GM23338 (cell line): ENCODE measurements around the gene TRAPPC14. TPM values are rescaled to one million over a fixed set of nuclear protein-coding genes. Genes with fewer than 3 reads are reported as not detected.

Experiments
- ATAC-seq: fragments of 200-7000 bp; cut with Tn5 transposase; 3 replicates; pipeline ENCODE4 v1.9.1; 2020
- DNase-seq: peaks from one replicate; pipeline ENCODE4 v3.0.0-alpha.2; 2015; ENCODE audit warnings: low spot score
- H2AFZ ChIP-seq: fragments of 200-600 bp; sonication (generic); 2 replicates; pipeline ENCODE4 v1.8.0; 2016; ENCODE audit warnings: antibody characterized with exemption, mild to moderate bottlenecking, moderate library complexity
- H3F3A ChIP-seq: fragments of 200-600 bp; sonication (generic); replicated peaks from 2 replicates; pipeline ENCODE4 v1.8.0; 2017; ENCODE audit warnings: antibody characterized with exemption, mixed run types, low read depth
- H3K27ac ChIP-seq: fragments of 200-600 bp; sonication (generic); 2 replicates; pipeline ENCODE4 v1.6.1; 2016; ENCODE audit warnings: low read depth
- H3K27me3 ChIP-seq: fragments of 200-600 bp; sonication (generic); 2 replicates; pipeline ENCODE4 v1.8.0; 2016; ENCODE audit warnings: mild to moderate bottlenecking, mixed run types, moderate library complexity; ENCODE audit not compliant: insufficient read depth
- H3K36me3 ChIP-seq: fragments of 200-600 bp; sonication (generic); 2 replicates; pipeline ENCODE4 v1.8.0; 2016; ENCODE audit warnings: mild to moderate bottlenecking; ENCODE audit not compliant: insufficient read depth
- H3K4me1 ChIP-seq: fragments of 200-600 bp; sonication (generic); 2 replicates; pipeline ENCODE4 v1.8.0; 2016; ENCODE audit warnings: mild to moderate bottlenecking, moderate library complexity; ENCODE audit not compliant: insufficient read depth
- H3K4me2 ChIP-seq: fragments of 200-600 bp; sonication (generic); 2 replicates; pipeline ENCODE4 v1.7.1; 2017; ENCODE audit warnings: mixed run types
- H3K4me3 ChIP-seq: fragments of 200-600 bp; sonication (generic); 2 replicates; pipeline ENCODE4 v1.6.1; 2016; ENCODE audit warnings: mixed run types
- H3K79me2 ChIP-seq: fragments of 200-600 bp; sonication (generic); replicated peaks from 2 replicates; pipeline ENCODE4 v1.8.0; 2017; ENCODE audit warnings: mild to moderate bottlenecking; ENCODE audit not compliant: insufficient read depth
- H3K9me2 ChIP-seq: fragments of 200-600 bp; sonication (generic); 2 replicates; pipeline ENCODE4 v1.8.0; 2017; ENCODE audit not compliant: insufficient read depth
- H4K20me1 ChIP-seq: fragments of 200-600 bp; sonication (generic); replicated peaks from 2 replicates; pipeline ENCODE4 v1.8.0; 2017; ENCODE audit warnings: mild to moderate bottlenecking; ENCODE audit not compliant: insufficient read depth
- H3K27ac Mint-ChIP-seq: 2 replicates; pipeline ENCODE4 v1.8.0; 2020; ENCODE audit warnings: inconsistent platforms, mild to moderate bottlenecking, moderate library complexity, mixed read lengths
- H3K27me3 Mint-ChIP-seq: 3 replicates; pipeline ENCODE4 v1.8.0; 2022; ENCODE audit warnings: low read depth, mild to moderate bottlenecking, moderate library complexity, mixed read lengths, inconsistent platforms; ENCODE audit not compliant: insufficient read depth, poor library complexity
- H3K36me3 Mint-ChIP-seq: 3 replicates; pipeline ENCODE4 v1.8.0; 2021; ENCODE audit warnings: low read depth, mild to moderate bottlenecking, inconsistent platforms, moderate library complexity, mixed read lengths
- H3K4me1 Mint-ChIP-seq: 3 replicates; pipeline ENCODE4 v1.8.0; 2020; ENCODE audit warnings: mild to moderate bottlenecking, inconsistent platforms, mixed read lengths
- H3K4me3 Mint-ChIP-seq: 3 replicates; pipeline ENCODE4 v1.8.0; 2021; ENCODE audit warnings: moderate library complexity, mild to moderate bottlenecking, inconsistent platforms, mixed read lengths
- H3K9me3 Mint-ChIP-seq: 3 replicates; pipeline ENCODE4 v1.8.0; 2020; ENCODE audit warnings: moderate library complexity, mild to moderate bottlenecking, inconsistent platforms, mixed read lengths
- CREB1 ChIP-seq: fragments of 250-450 bp; sonication (Bioruptor Pico); IDR thresholded peaks from 2 replicates; pipeline ENCODE4 v1.5.0; 2020; ENCODE audit warnings: low read depth, mild to moderate bottlenecking, moderate library complexity
- CTCF ChIP-seq, 2 experiments: fragments of 200-600 bp in 1 of 2; sonication (generic) in 1 of 2; conservative IDR thresholded peaks; 2 replicates each; pipeline versions ENCODE4 v1.5.1 to v1.6.1; 2016 to 2017; ENCODE audit warnings: antibody characterized with exemption in 2 of 2, low read depth in 2 of 2, mild to moderate bottlenecking in 2 of 2, moderate library complexity in 1 of 2
- ETS1 ChIP-seq: IDR thresholded peaks from 2 replicates; pipeline ENCODE4 v1.6.1; 2016; ENCODE audit warnings: antibody characterized with exemption
- EZH2 ChIP-seq: fragments of 200-600 bp; sonication (generic); IDR thresholded peaks from one replicate; pipeline ENCODE4 v1.8.0; 2017; ENCODE audit warnings: antibody characterized with exemption, mild to moderate bottlenecking, low read depth; ENCODE audit not compliant: unreplicated experiment
- JUNB ChIP-seq: IDR thresholded peaks from one replicate; pipeline ENCODE4 v1.6.1; 2016; ENCODE audit warnings: antibody characterized with exemption; ENCODE audit not compliant: unreplicated experiment
- POLR2AphosphoS5 ChIP-seq: IDR thresholded peaks from 2 replicates; pipeline ENCODE4 v1.6.1; 2016; ENCODE audit warnings: antibody characterized with exemption, low read depth
- STAT1 ChIP-seq: IDR thresholded peaks from one replicate; pipeline ENCODE4 v1.6.1; 2016; ENCODE audit warnings: antibody characterized with exemption; ENCODE audit not compliant: unreplicated experiment
- ZNF114 ChIP-seq: fragments of 250-450 bp; sonication (Bioruptor Pico); IDR thresholded peaks from 2 replicates; pipeline ENCODE4 v1.5.0; 2020; ENCODE audit warnings: mild to moderate bottlenecking, moderate library complexity
- ZNF331 ChIP-seq: fragments of 250-450 bp; sonication (Bioruptor Pico); IDR thresholded peaks from 2 replicates; pipeline ENCODE4 v1.5.0; 2020; ENCODE audit warnings: low read depth, mild to moderate bottlenecking, moderate library complexity
- ZNF462 ChIP-seq: fragments of 250-450 bp; sonication (Bioruptor Pico); IDR thresholded peaks from 2 replicates; pipeline ENCODE4 v1.5.0; 2020; ENCODE audit warnings: mild to moderate bottlenecking, moderate library complexity
- polyA plus RNA-seq: library from polyadenylated mRNA; unstranded; fragments of >200 nt; fragmentation: Nextera tagmentation; extraction: Ambion mirVana; gene quantifications from 2 replicates; pipeline ENCODE4 v1.2.1, GENCODE V29; 2016
- total RNA-seq: library from RNA; depleted of rRNA; stranded (reverse); fragments of >200 nt; shearing (Covaris generic); gene quantifications from 2 replicates; pipeline ENCODE4 v1.2.3, GENCODE V29; 2014

TRAPPC14 gene
- total and polyA plus RNA-seq, 2 experiments from 2014 or later, result 9.3 to 15.7 TPM

- Histone ChIP-seq H3K79me2 (no peaks in the 10 kb centered on the region; the same call in 1 of the 2 replicates), H3F3A (peaks cover 30% of the 10 kb centered on the region), H3K4me1 (peaks cover 4% of the 10 kb centered on the region; the same call in 1 of the 2 replicates), H2AFZ (no peak overlapping the region), H3K4me2 (peak overlapping the region; percentile 88), H3K9me2 (no peaks in the 10 kb centered on the region), H3K36me3 (no peaks in the 10 kb centered on the region), H3K27ac (peak overlapping the region; percentile 74), H3K27me3 (no peaks in the 10 kb centered on the region), H3K4me3 (peak overlapping the region; percentile 97), H4K20me1 (peaks cover 8% of the 10 kb centered on the region)
- DNase-seq (peak; percentile 37), ATAC-seq (peak; percentile 8)
- Mint-ChIP-seq H3K9me3 (no peaks in the 10 kb centered on the region), H3K4me3 (peak overlapping the region; percentile 83), H3K27ac (peak overlapping the region; percentile 64; the same call in 1 of the 2 replicates), H3K36me3 (peaks cover 45% of the 10 kb centered on the region), H3K4me1 (peaks cover 27% of the 10 kb centered on the region), H3K27me3 (peaks cover 24% of the 10 kb centered on the region)
- TF ChIP-seq ZNF331 (CRISPR knock-in tag) (no peak), CTCF (conservative IDR thresholded peaks at IDR 0.05; ENCODE audit: low read depth in 2 of 2) (no peak; a peak in 1 of 4 replicates), JUNB (no peak), ZNF462 (CRISPR knock-in tag) (no peak), ZNF114 (CRISPR knock-in tag) (no peak), CREB1 (CRISPR knock-in tag) (no peak), STAT1 (no peak), ETS1 (no peak), POLR2AphosphoS5 (no peak), EZH2 (no peak)
Observed at GRCh38 chr7:100157334-100158228, 942 bp downstream of the TRAPPC14 start.
